ENCODE measurements around the gene MSLN.
"Not testable (repeated sequence)": the region's sequence is repeated elsewhere in the genome, so short reads cannot be mapped to it uniquely, and the experiment has no call there.

Gene MSLN

GRCh38 chr16:736936-737481, 23.5 kb upstream of the MSLN start:
- DNase-seq, result no peak

DNA sequence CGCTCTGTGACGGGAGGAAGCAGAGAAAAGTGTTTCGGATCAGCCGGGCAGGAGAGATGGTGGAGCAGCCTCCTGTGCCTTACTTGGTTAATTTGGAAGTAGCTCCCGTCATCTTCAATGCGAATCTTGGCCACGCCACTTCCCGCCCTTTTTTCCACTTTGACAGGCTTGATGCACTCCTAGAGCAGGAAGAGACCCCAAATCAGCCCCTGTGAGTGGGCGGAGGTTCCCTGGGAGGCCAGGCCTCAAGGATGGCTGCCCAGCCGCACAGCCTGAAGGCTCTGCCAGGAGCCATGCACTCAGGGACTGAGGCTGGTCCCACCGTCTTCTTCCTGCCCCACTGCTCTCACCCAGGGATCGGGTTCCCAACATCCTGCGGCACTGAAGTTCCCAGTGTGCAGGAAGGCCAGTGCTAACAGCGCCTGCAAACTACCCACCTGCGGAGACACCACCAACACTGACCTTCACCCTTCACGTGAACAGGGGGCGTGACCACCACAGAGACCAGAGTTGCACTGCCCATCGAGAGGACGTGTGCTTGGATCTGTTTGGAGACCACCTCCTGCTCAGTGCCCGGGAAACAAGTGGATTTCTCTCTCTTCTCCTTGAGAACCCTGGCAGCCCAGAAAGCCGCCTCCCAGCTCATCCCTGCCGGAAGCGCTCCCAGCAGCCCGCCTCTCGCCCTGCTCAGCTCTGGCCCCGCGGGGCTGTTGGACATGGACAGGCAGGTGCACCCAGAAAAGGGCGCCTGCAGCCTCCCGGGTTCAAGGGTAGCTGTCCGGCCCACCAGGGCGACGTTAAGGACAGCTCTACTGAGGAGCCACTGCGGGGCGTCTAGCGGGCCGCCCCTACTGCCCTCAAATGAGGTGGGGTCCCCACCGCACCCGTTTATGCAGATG, 20.7 kb upstream of the MSLN start:
- DNase-seq, result no peak

DNA sequence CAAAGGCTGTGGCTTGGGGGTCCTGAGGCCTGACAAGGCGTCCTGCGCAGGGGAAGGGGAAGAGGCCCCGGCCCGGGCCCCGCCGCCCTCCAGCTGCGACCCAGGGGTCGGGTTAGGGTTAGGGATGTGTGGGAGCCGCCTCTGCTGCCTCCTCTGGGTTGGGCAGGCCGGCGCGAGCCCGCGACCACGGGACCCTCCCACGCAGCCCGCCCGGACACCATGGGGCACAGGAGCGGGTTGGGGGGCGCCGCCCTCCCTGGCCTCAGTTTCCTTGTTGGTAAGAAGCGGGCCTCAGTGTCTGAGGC, 20.1 kb upstream of the MSLN start:
- no peak for DNase-seq

DNA sequence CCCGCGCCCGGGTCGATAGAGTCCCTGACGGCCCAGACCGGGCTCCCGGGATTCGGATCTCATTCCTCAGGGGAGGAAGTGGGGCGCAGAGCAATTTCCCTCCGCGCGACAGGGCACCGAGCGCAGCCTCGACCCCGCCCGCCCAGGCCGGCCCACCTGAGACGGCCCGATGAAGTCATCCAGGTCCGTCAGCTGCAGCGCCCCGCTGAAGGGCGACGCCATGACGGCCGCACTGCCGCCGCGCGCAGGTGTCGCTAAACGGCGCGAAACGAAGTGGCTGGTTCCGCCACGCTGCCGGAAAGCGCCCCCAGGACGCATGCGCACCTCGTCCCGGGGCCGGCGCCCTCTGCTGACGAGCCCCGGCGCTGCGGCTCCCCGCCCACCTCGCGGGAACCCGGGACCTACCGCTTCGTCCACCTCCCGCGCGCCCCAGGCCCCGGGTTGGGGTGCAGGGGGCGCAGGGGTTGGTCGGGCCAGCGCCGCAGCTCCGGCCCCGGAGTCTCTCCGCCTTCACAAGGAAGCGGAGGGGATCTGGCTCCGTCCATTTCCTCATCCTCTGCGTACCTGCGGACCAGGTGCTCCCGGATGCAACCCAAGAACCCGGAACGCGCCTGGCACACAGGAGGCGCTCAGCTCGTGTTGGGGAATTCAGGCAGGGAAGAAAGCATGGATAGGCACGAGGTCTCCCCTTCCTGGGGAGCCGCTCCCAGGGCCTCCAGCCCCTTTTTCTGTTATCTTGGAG, 19.6 kb upstream of the MSLN start, which contains the start of gene CIAO3:
Gene CIAO3 (minus strand): TSS at position 234 of the 742 bp plus-strand sequence. CDS start 12 bp downstream, at position 222.
- peak; percentile 60 for DNase-seq

GRCh38 chr16:741986-742629, 18.4 kb upstream of the MSLN start:
- no peak for DNase-seq

DNA sequence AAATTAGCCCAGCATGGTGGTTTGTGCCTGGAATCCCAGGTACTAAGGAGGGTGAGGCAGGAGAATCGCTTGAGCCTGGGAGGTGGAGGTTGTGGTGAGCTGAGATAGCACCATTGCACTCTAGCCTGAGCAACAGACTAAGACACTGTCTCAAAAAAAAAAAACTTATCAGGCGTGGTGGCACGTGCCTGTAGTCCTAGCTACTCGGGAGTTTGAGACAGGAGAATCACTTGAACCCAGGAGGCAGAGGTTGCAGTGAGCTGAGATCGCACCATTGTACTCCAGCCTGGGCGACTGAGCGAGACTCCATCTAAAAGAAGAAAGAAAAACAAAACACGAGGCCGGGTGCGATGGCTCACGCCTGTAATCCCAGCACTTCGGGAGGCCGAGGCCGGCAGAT, 17.6 kb upstream of the MSLN start:
- not testable (repeated sequence) for DNase-seq

DNA sequence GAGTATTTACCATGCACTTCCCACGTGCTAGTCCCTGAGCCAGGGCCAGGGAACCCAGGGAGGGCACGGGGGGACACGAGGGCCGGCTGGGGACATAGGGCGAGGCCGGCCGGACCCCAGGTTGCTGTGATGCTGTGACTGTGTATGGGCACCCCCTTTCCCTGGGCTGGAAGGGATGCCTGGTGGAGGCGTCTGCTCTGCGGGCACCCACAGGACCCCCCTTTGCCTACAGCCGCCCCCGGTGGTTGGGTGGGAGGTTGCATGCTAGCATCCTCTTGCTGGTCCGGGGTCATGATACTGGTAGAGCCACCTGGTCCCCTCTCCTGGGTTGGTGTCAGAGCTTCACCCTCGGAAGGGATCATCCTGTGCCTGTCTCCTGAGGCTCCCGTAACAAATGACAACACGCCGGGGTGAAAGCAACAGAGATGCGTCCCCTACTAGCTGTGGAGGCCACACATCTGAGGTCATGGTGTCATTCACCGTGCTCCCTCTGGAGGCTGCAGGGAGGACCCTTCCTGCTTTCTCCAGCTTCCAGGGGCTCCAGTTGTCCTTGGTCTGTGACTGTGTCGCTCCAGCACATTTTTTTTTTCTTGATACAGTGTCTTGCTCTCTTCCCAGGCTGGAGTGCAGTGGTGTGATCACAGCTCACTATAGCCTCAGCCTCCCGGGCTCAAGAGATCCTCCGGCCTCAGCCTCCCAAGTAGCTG, 16.6 kb upstream of the MSLN start:
- DNase-seq, result no peak

DNA sequence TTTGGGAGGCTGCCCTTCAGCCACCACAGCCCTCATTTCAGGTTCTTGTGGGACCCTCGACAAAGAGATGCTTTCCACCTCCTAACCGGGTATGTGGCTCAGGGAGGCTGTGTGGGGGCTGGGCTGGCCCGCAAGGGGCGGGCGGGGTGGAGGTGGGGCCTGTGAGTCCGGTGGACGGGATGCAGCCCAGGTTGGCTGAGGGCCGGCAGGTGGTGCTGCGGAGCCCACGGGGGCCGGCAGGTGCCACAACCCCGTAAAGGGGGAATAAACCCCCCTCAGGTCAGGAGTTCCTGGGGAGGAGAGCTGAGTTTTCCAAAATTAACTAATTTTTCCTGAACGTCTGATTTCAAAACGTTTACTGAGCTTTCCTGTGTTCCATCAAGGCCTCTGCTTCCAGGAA, 14.8 kb upstream of the MSLN start:
- no peak for DNase-seq

- no peak for DNase-seq
These were observed 13.9 kb upstream of the MSLN start for GRCh38 chr16:746637-747036.

DNA sequence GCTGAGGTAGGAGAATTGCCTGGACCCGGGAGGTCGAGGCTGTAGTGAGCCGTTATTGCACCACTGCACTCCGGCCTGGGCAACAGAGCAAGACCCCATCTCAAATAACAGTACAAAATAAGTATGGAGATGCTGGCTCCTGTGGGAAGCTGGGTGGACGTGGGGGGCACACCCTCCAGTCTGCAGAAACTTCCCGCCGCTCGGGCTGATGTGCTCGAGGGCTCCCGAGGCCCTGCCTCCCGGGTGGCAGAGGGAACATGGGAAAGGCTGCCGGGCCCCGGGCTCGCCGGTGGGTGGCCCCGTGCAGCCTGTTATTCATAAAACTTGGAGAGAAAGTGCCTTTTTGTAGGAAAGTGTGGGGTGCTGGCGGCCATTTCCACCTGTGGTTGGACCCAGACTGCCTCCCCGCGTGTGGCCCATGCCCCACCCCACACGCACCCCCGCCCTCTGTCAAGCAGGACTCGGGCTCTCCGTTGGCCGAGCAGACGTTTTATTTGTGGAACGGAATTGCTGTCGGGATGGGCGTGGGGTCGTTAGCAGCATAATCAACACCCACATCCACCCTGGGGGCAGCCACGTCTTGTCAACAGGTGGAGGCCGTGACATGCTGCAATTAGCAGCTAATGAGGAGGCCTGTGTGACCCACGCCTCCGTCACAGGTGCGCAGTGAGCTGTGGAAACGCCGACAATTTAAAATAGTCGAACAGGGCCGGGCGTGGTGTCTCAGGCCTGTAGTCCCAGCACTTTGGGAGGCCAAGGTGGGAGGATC, 12.4 kb upstream of the MSLN start:
- DNase-seq, result no peak

DNA sequence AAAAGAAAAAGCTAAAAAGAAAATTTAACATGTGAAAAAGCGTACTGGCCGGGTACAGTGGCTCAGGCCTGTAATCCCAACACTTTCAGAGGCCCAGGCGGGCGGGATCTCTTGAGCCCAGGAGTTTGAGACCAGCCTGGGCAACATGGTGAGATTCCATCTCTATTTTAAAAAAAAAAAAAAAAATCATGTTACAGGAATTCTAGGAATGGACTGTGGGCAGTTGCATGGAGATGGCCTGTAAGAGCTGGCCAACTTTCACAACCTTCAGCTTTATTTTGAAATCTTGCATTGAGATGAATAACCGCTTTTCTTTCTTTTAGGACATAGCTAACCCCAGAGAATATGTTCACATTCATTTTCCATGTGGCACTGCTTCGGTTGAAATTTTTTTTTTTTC, 11.5 kb upstream of the MSLN start:
- DNase-seq, result no peak

GRCh38 chr16:750485-750884, 10.0 kb upstream of the MSLN start:
- no peak for DNase-seq

DNA sequence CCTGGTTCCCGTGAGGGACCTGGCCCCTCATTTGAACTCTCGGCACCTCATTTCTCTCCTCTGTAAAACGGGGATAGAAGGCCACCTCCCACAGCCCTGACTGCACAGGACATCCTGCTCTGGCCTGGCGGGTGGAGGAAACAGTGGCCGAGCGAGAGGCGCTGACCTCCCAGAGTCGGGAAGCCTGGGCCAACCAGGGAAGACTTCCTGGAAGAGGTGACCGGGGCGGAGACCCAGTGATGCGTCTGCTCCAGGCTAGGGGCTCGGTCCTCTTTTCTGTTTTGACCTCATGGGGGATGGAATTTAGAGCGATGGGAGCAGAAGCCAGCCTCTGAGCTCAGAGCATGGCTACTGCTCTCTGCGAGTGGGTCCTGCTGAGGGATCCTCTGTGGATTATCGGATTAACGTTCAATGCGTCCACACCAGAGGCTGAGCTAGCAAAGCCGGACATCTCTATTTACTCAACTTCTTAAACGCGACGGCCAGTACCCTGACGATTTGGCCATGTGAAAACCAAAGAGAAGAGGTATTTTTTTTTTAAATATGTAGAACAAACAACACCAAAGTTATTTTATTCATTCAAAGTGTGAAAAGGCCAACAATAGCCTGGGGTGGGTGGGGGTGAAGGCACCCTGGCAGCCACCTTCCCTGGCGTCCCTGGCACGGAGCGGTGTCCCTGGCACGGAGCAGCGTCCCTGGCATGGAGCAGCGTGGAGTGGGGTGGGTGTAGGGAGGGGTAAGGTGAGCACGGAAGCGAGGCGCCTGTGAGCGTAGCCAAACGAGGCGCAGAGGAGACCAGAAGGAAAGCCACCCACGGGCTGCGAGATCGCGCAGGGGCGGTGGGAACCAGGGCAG, 9.2 kb upstream of the MSLN start:
- no peak for DNase-seq

DNA sequence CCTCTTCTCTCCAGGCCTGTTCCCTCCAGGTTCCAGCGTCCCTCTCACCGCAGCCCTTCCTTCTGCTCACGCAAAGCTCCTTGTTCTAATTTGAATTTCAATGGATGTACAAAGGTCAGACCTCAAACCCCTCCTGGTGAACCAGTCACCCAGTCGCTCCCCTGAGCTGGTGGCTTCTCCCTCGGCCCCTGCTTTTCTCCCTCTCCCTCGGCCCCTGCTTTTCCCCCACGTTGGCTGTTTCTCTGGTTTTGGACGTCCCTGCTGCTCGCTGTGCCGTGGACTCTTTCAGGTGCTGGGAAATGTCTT, 8.6 kb upstream of the MSLN start:
- DNase-seq, result no peak

DNA sequence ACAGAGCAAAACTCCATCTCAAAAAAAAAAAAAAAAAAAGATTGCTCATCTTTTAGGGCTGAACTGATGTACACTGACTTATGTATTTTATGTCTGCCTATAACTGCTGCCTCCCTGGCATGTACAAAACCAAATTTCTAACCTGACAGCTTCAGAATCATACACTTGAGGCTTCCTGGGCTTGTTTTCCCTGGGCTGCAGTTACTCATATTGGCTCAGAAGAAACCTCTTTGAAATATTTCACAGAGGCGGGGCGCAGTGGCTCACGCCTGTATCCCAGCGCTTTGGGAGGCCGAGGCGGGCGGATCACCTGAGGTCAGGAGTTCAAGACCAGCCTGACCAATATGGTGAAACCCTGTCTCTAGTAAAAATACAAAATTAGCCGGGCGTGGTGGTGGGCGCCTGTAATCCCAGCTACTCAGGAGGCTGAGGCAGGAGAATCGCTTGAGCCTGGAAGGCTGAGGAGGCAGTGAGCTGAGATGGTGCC, 6.4 kb upstream of the MSLN start:
- not testable (repeated sequence) for DNase-seq

GRCh38 chr16:754656-755055, 5.9 kb upstream of the MSLN start:
- DNase-seq, result no peak

- no peak for DNase-seq
These were observed 4.1 kb upstream of the MSLN start for GRCh38 chr16:756428-756827.

DNA sequence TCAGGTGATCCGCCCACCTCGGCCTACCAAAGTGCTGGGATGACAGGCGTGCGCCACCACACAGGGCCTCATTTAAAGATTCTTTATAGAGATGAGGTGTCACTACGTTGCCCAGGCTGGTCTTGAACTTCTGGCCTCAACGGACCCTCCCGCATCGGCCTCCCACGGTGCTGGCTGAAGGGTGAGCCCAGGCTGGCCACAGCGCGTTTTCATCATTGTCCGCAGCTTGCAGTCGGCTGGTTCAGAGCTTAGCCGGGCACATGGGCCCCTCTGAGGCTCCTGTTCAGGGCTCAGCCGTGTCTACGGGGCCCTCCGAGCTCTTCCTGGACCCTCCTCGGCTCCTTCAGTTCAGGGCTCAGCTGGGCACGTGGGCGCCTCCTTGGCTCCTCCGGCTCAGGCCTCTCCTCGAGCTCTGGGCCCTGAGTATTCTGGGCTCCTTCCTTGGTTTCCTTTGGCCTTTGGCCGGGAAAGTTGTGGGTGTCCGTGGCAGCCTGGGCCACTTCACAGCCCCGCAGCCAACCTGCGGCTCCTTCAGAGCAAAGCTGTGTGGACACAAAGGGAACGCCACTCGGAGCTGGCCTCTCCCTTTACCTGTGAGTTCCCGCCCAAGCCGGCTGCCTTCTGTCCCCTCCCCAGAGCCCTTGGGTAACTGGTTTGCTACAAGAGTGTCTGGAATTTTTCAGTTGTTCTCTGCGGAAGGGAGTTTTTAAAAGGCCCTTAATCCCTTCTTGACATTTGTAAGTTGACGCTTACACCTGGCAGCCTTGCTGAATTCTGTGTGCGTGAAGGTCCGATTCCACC, 1.2 kb upstream of the MSLN start:
- no peak for DNase-seq

- DNase-seq, result no peak
These were observed 469 bp upstream of the MSLN start for GRCh38 chr16:760065-760464.

Measured in NCI-H1694 treated with DMSO at 0.1 percent for 48 hours (cell line).